ENCODE results near the gene RPS6KB2.
"Not testable (repeated sequence)": the region's sequence is repeated elsewhere in the genome, so short reads cannot be mapped to it uniquely, and the experiment has no call there.

The RPS6KB2 gene

DNA sequence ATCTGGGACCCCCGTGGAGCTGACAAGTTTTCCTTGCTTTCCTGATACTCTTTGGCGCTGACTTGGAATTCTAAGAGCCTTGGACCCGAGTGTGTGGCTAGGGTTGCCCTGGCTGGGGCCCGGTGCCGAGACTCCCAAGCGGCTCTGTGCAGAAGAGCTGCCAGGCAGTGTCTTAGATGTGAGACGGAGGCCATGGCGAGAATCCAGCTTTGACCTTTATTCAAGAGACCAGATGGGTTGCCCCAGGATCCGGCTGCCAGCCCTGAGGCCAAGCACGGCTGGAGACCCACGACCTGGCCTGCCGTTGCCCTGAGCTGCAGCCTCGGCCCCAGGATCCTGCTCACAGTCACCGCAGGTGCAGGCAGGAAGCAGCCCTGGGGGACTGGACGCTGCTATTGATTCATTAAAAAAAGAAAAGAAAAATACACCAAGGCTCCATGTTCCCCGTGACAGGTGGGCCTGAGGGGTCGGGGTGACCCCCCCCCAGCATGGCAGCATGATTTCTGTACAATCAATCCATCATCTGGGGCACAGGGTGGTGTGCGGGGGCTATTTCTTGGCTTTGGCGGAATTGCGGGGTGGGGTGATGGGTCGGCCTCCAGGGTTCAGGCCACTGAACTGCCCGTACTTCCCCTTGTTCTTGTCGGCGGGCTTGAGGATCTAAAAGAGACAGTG is 30.2 kb upstream of the RPS6KB2 start:
- DNase-seq (ENCODE audit: low read depth) = no peak

DNA sequence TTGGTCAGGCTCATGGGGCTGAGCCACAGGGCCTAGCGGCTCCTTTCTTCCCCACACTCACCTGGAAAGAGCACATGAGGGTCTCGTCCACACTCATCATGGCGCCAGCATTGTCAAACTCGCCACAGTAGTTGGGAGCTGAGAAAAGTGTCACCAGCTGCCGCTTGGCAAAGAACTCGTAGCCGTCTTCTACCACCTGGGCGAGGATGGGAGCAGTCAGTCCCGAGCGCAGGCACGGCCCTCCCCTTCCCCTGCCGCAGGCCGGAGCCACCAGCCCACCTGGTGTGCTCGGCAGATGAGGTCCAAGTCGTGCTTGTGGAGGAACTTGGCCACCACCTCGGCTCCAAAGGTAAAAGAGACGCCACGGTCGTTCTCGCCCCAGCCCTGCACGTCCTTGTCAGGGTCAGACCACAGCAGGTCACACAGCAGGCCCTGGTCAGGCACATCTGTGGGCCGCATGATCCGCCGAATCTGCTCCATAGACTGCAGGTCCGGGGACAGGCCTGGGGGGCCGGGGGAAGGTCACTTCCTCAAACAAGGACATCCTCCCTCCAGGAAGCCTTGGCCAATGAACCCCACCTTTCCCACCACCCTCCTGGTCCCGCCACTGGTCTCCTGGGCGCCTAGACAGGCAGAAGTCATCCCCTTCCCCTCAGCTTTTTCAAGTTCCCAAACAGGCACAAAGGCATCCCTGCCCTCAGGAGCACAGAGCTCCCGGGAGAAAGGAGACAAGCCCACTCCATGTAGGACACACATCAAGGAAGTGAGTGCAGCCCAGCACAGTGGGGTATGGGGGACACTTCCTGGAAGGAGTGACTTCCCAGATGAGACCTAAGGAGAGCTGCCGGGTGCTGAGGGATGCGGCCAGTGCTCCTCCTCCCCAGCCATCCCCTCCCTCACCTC is 29.4 kb upstream of the RPS6KB2 start:
- no peak for DNase-seq (ENCODE audit: low read depth)

DNA sequence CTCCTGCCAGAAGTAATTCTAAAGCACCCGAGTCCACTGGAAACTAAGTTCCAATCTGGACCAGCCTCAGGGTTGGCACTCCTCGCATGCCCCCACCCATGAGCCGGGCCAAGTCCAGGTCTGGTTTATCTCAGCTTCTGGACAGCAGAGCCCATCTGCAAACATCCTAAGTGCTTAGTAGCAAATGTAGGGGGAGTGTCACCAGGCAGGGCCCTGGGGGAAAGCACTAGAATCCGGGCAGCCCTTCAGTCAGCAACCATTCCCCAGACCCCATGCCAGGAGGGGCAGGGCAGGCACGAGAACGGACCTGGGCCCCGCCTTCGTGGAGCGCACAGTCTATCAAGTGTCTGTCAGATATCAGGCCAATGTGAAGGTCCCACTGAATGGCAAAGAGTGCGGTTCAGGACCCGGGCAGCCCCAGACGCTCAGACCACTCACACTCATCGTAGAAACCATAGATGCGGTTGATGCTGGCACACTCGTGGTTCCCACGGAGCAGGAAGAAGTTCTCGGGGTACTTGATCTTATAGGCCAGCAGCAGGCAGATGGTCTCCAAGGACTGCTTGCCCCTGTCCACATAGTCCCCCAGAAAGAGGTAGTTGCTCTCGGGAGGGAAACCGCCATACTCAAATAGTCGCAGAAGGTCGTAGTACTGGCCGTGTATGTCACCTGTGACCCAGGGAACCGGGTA is 27.9 kb upstream of the RPS6KB2 start:
- DNase-seq (ENCODE audit: low read depth) = no peak

DNA sequence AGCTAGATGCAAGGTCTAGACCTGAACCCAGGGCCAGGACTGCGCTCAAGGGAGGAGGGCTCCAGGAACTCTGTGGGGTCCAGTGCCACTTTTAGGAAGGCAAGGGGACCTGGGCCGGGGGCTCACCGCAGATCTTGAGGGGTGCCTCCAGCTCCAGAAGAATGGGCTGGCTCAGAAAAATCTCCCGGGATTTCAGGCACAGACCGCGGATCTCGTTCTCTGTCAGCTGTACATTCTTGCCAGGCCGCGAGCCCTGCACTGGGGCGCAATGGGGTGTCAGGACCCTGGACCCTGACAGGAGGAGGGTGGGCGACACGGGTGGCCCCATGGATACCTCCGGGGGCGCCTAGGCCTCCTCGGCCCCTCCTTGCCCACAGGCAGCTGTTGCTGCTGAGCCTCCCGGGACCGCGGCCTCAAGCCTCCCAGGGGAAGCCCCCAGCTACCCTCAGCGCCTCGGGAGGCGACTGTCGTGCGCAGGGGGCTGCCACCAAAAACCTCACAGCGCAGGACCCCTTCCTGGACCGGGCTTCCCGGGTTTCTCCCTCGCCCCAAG is 27.3 kb upstream of the RPS6KB2 start:
- DNase-seq (ENCODE audit: low read depth) = no peak

GRCh38 chr11:67401495-67402191 is 26.7 kb upstream of the RPS6KB2 start, which contains the start of gene PPP1CA:
PPP1CA (minus strand) TSS chr11:67401858; CDS start chr11:67401782, 76 bp downstream.
- peak; percentile 89 for DNase-seq (ENCODE audit: low read depth)

GRCh38 chr11:67402192-67402839 is 26.0 kb upstream of the RPS6KB2 start:
- not testable (repeated sequence) for DNase-seq (ENCODE audit: low read depth)

DNA sequence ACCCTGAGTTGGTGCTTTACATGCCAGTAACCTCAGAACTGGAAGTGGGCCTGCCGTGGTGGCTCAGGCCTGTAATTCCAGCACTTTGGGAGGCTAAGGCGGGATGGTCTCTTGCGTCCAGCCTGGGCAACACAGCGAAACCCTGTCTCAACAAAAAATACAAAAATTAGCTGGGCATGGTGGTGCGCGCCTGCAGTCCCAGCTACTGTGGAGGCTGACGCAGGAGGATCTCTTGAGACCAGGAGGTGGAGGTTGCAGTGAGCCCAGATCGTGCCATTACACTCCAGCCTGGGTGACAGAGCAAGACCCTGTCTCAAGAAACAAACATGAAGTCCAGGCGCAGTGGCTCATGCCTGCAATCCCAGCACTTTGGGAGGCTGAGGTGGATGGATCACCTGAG is 25.2 kb upstream of the RPS6KB2 start:
- not testable (repeated sequence) for DNase-seq (ENCODE audit: low read depth)

GRCh38 chr11:67404515-67405195 is 23.6 kb upstream of the RPS6KB2 start:
- no peak for DNase-seq (ENCODE audit: low read depth)

- no peak for DNase-seq (ENCODE audit: low read depth)
Measured at GRCh38 chr11:67405196-67405567, 23.1 kb upstream of the RPS6KB2 start.

DNA sequence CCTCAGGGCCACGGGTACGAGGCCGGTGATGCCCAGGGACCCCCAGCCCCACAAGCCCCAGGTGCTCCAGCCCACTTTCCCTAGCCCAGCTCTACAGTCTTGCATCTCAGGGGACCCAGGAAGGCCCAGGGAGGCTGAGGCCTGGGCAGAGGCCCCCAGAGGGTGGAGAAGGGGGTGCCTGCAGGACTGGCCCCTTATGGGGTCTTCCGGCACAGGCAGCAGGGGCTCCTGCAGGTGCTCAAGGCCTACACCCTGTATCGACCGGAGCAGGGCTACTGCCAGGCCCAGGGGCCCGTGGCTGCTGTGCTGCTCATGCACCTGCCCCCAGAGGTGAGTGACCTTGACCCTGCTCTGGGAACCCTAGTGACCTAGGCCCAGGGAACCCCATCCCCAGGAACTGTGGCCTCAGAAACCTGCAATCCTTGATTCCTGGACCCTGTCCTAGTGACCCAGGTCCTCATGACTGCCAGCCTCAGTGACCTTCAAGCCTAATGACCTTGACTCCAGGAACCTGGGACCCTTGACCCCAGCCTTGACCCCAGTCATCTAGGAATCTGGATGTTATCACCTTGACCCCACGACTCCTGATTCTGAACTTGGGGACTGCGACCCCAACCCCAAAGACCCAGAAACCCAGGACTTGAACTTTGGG is 22.5 kb upstream of the RPS6KB2 start:
- DNase-seq (ENCODE audit: low read depth) = no peak

DNA sequence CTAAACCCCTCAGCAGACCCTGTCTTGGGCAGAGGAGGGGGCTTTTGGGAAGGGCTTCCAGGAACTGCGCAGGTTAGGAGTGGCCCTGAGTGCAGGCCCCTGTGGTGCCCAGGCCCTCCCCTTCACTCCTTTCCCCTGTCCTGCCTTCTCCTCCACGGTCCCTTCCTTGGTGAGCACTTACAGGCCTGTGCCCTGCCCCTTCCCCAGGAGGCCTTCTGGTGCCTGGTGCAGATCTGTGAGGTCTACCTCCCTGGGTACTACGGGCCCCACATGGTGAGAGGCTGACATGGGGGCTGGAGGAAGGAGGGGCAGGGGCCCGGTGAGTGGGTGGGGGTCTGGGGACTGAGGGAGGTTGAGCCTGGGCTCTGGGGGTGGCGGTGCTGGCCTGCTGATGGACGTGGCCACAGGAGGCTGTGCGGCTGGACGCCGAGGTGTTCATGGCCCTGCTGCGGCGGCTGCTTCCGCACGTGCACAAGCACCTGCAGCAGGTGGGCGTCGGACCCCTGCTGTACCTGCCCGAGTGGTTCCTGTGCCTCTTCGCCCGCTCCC is 21.8 kb upstream of the RPS6KB2 start:
- no peak for DNase-seq (ENCODE audit: low read depth)

DNA sequence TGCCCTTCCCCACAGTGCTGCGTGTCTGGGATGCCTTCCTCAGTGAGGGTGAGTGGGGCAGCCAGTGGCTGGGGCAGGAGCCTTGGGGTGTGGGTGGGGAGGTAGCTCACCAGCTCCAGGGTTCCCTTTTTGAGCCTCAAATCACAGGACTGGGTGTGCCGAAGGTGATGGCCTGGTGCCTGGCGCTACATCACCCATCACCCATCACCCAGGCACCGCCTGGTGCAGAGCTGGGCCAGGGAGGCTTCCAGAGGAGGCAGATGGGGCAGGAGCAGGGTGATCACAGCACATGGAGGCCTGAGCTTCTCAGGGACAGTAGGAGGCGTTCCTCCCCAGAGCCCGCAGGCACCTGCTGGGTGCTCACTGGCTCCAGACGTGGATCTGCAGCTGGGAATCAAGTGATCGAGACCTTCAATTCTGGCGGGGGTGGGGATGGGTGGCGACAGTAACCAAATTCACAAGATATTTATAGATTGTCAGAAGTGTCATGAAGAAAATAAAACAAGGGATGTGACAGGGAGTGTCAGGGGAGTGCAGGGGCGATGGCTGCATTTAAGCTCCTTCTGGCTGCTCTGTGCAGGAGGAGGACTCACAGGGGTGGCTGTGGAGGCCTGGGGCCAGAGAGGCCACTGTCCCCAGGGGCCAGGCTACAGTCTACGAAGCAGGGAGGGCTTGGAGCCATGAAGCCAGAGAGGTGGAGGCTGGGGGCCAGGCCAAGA is 21.2 kb upstream of the RPS6KB2 start:
- DNase-seq (ENCODE audit: low read depth) = no peak

DNA sequence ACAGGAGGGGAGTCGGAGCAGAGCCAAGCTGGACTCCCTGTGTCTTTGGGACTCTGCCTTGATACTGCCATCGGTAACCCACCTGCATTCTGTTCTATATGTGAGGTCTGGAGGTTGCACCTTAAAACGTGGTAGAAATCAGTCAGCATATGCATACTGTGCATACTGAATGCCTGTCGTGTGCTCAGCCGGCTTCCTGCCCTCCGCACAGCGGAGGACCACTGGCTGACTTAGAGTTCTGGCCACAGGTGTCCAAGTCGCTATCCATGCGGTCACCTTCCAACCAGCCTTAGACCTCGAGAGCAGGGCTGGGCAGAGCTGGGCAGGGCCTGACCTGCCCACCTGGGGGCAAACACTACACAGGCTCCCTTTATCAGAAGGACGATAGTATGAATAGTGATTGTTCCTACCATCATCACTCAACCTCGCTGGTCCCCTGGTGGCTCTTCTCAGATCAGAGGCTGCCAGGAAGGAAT is 20.6 kb upstream of the RPS6KB2 start:
- no peak for DNase-seq (ENCODE audit: low read depth)

DNA sequence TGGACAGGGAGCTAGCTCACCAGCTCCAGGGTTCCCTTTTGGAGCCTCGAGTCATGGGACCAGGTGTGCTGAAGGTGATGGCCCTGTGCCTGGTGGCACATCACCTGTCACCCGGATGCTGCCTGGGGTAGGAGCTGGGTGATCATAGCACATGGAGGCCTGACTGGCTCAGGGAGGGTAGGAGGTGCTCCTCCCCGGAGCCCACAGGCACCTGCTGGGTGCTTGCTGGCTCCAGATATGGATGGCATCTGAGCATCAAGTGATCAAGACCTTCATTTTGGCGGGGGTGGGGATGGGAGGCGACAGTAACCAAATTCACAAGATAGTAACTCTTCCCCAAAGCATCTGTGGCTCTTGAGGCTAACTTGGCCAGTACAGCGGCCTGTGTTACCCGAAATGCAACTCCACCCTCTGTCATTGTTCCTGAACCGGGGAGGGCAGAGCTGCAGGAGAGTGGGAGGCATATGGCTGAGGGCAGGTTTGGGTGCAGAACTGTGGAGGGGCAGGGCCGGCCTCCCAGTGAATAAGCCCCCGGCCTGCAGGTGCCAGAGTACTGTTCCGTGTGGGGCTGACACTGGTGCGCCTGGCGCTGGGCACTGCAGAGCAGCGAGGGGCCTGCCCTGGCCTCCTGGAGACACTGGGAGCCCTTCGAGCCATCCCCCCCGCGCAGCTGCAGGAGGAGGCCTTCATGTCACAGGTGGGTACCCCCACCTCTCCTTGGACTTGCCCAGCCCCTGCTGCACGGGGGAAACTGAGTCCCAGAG is 19.7 kb upstream of the RPS6KB2 start:
- no peak for DNase-seq (ENCODE audit: low read depth)

DNA sequence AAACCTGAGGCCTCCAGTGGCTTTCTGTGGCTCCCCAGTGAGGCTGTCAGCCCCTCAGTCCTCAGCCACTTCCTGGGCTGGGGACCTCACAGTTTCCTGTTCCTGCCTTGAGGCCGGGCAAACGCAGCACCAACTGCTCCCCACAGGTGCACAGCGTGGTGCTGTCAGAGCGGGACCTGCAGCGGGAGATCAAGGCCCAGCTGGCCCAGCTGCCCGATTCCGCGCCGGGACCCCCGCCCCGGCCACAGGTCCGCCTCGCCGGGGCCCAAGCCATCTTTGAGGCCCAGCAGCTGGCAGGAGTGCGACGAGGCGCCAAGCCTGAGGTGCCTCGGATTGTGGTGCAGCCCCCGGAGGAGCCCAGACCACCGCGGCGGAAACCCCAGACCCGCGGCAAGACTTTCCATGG is 19.0 kb upstream of the RPS6KB2 start:
- no peak for DNase-seq (ENCODE audit: low read depth)

- no peak for DNase-seq (ENCODE audit: low read depth)
Measured at GRCh38 chr11:67409781-67410368, 18.4 kb upstream of the RPS6KB2 start.

GRCh38 chr11:67410369-67410831 is 17.9 kb upstream of the RPS6KB2 start:
- DNase-seq (ENCODE audit: low read depth) = no peak
